ENCODE data around the gene RNF220. TPM values are rescaled to one million over a fixed set of nuclear protein-coding genes. Genes with fewer than 3 reads are reported as not detected.
A peak's percentile ranks its signal among the peaks of the same experiment; 100 is the strongest.

Gene RNF220
- polyA plus RNA-seq, 4 donors = 52.6 to 86.1 (median 74.9) TPM

- FAIRE-seq (no peak), DNase-seq (no peak)
- Histone ChIP-seq H3K27me3 (ENCODE audit: control insufficient read depth in 3 of 3, insufficient read depth in 3 of 3, low read length in 3 of 3) (peaks cover 5 to 97% (median 67%) of the 10 kb centered on the region in 3 donors), H3K27ac (ENCODE audit: low read depth in 1 of 3, low read length in 2 of 3) (no peak overlapping the region), H3K36me3 (ENCODE audit: control insufficient read depth in 3 of 3, insufficient read depth in 2 of 3, low read depth in 1 of 3, low read length in 3 of 3) (no peaks in the 10 kb centered on the region), H3K4me1 (ENCODE audit: control insufficient read depth in 3 of 3, insufficient read depth in 2 of 3, low read depth in 1 of 3, low read length in 2 of 3) (peaks cover 0 to 8% (median 0%) of the 10 kb centered on the region in 3 donors), H3K9me3 (ENCODE audit: control insufficient read depth in 2 of 2, insufficient read depth in 1 of 2, low read depth in 1 of 2, low read length in 1 of 2) (no peaks in the 10 kb centered on the region), H3K4me3 (ENCODE audit: low read depth in 1 of 3, low read length in 3 of 3) (no peak overlapping the region)
- 79 to 86% (median 83%) methylated on average over 10 of the region's 10 CpGs for WGBS, 3 donors
These were observed 6.8 kb downstream of the RNF220 start for GRCh38 chr1:44411861-44412260.

GRCh38 chr1:44412601-44413000, 7.5 kb downstream of the RNF220 start:
- Histone ChIP-seq H3K9me3 (ENCODE audit: control insufficient read depth in 2 of 2, insufficient read depth in 1 of 2, low read depth in 1 of 2, low read length in 1 of 2) (no peaks in the 10 kb centered on the region), H3K4me1 (ENCODE audit: control insufficient read depth in 3 of 3, insufficient read depth in 2 of 3, low read depth in 1 of 3, low read length in 2 of 3) (peaks cover 0 to 10% (median 3%) of the 10 kb centered on the region in 3 donors), H3K27ac (ENCODE audit: low read depth in 1 of 3, low read length in 2 of 3) (no peak overlapping the region), H3K4me3 (ENCODE audit: low read depth in 1 of 3, low read length in 3 of 3) (no peak overlapping the region), H3K27me3 (ENCODE audit: control insufficient read depth in 3 of 3, insufficient read depth in 3 of 3, low read length in 3 of 3) (peaks cover 10 to 98% (median 64%) of the 10 kb centered on the region in 3 donors), H3K36me3 (ENCODE audit: control insufficient read depth in 3 of 3, insufficient read depth in 2 of 3, low read depth in 1 of 3, low read length in 3 of 3) (no peaks in the 10 kb centered on the region)
- FAIRE-seq (no peak), DNase-seq (no peak)
- 54 to 66% (median 54%) methylated on average over 7 of the region's 7 CpGs for WGBS, 3 donors

DNA sequence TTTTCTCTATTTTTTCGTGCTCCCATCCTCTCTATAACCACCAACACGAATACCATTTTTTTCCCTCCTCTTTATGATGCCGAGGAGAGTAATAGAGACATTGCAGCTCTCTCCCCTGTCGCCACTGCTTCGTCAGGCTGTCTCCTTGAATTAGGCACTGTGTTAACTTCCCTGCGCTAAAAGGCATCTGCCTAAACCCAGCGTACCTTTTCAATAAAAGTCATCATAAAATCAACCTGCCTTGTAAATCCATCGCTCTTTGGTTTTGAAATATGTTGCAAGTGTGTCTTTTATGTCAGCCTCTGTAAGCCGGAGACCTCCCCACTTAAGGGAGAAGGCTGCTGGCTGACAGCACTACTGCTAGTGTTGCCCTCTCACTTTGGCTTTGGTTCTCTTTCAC, 8.7 kb downstream of the RNF220 start:
- H3K27ac ChIP-seq (ENCODE audit: low read depth in 1 of 3, low read length in 2 of 3) = no peak overlapping the region

GRCh38 chr1:44415013-44415412, 10.0 kb downstream of the RNF220 start:
- no peak overlapping the region for H3K27ac ChIP-seq (ENCODE audit: low read depth in 1 of 3, low read length in 2 of 3)
- no peaks in the 10 kb centered on the region for H3K36me3 ChIP-seq (ENCODE audit: control insufficient read depth in 3 of 3, insufficient read depth in 2 of 3, low read depth in 1 of 3, low read length in 3 of 3)
- 42 to 48% (median 45%) methylated on average over 9 of the region's 9 CpGs for WGBS, 3 donors
- no peak overlapping the region for H3K4me3 ChIP-seq (ENCODE audit: low read depth in 1 of 3, low read length in 3 of 3)
- peaks cover 0 to 7% (median 4%) of the 10 kb centered on the region in 3 donors for H3K4me1 ChIP-seq (ENCODE audit: control insufficient read depth in 3 of 3, insufficient read depth in 2 of 3, low read depth in 1 of 3, low read length in 2 of 3)
- H3K9me3 ChIP-seq (ENCODE audit: control insufficient read depth in 2 of 2, insufficient read depth in 1 of 2, low read depth in 1 of 2, low read length in 1 of 2) = no peaks in the 10 kb centered on the region
- H3K27me3 ChIP-seq (ENCODE audit: control insufficient read depth in 3 of 3, insufficient read depth in 3 of 3, low read length in 3 of 3) = peaks cover 16 to 92% (median 57%) of the 10 kb centered on the region in 3 donors
- FAIRE-seq (no peak), DNase-seq (no peak)

More for the DNA sequence above, 8.7 kb downstream of the RNF220 start:
- Histone ChIP-seq H3K4me1 (ENCODE audit: control insufficient read depth in 3 of 3, insufficient read depth in 2 of 3, low read depth in 1 of 3, low read length in 2 of 3) (peaks cover 0 to 7% (median 4%) of the 10 kb centered on the region in 3 donors), H3K9me3 (ENCODE audit: control insufficient read depth in 2 of 2, insufficient read depth in 1 of 2, low read depth in 1 of 2, low read length in 1 of 2) (no peaks in the 10 kb centered on the region), H3K27me3 (ENCODE audit: control insufficient read depth in 3 of 3, insufficient read depth in 3 of 3, low read length in 3 of 3) (peaks cover 16 to 96% (median 58%) of the 10 kb centered on the region in 3 donors), H3K36me3 (ENCODE audit: control insufficient read depth in 3 of 3, insufficient read depth in 2 of 3, low read depth in 1 of 3, low read length in 3 of 3) (no peaks in the 10 kb centered on the region), H3K4me3 (ENCODE audit: low read depth in 1 of 3, low read length in 3 of 3) (no peak overlapping the region)
- 70 to 80% (median 72%) methylated on average over 9 of the region's 9 CpGs for WGBS, 3 donors
- no peak for FAIRE-seq
- no peak for DNase-seq

DNA sequence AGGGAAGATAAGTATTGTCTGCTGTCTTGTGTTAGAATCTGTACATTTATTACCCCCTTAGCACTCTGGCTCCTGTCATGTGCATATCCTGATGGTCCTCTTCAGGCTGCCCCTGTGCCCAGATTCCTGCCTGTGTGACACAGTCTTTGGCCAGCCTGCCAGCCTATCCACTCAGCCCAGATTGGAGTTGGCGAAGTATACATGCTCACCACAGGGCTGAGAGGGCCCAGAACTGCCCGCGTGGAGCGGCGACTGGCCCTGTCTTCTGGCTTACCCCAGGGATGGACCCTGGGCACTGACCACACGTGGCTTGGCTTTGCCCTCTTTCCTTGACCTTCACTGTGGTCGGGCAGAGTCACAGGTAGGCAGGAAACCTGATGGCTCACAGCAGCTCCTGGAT, 11.4 kb downstream of the RNF220 start:
- FAIRE-seq (no peak), DNase-seq (no peak)
- no peak overlapping the region for H3K4me3 ChIP-seq (ENCODE audit: low read depth in 1 of 3, low read length in 3 of 3)
- H3K27ac ChIP-seq (ENCODE audit: low read depth in 1 of 3, low read length in 2 of 3) = no peak overlapping the region
- H3K4me1 ChIP-seq (ENCODE audit: control insufficient read depth in 3 of 3, insufficient read depth in 2 of 3, low read depth in 1 of 3, low read length in 2 of 3) = peaks cover 0 to 7% (median 4%) of the 10 kb centered on the region in 3 donors
- WGBS, 3 donors = 80 to 88% (median 86%) methylated on average over 7 of the region's 7 CpGs
- no peaks in the 10 kb centered on the region for H3K36me3 ChIP-seq (ENCODE audit: control insufficient read depth in 3 of 3, insufficient read depth in 2 of 3, low read depth in 1 of 3, low read length in 3 of 3)
- peaks cover 21 to 93% (median 57%) of the 10 kb centered on the region in 3 donors for H3K27me3 ChIP-seq (ENCODE audit: control insufficient read depth in 3 of 3, insufficient read depth in 3 of 3, low read length in 3 of 3)
- H3K9me3 ChIP-seq (ENCODE audit: control insufficient read depth in 2 of 2, insufficient read depth in 1 of 2, low read depth in 1 of 2, low read length in 1 of 2) = no peaks in the 10 kb centered on the region

DNA sequence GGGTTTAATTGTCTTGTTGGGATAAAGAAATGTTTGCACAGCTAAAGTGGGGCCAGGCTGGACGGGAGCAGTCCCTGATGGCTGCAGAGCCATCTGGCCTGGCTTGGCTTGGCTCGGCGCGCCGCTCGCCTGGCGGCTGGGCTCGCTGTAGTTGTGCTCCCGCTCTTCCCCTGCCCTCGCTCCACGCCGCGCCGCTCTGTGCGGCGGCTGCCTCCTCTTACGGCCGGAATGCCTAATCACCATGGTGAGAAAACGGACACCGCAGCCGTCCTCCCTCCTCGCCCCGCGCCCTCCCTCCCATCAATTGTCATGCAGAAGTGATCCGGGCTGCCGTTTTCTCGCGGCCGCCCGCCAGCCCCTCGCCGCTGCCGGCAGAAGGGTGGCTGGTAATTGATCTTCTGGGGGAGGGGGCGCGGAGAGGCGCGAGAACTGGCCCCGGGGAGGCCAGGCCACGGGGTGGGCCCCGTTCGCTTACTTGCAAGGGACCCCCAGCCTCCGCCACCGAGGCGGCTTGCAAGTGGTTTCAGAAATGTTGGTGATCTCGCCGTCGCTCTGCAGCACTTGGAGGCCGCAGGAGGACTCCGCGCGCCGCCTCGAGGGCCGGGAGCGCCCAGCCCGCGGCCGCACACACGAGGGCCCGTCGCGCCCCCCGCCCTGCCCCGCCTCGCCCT, 12.4 kb downstream of the RNF220 start:
- peak overlapping the region in 1 of 3 donors; percentile 25 for H3K4me3 ChIP-seq (ENCODE audit: low read depth in 1 of 3, low read length in 3 of 3)
- 0 to 4% (median 2%) methylated on average over 49 to 65 of the region's 65 CpGs for WGBS, 3 donors
- DNase-seq = peak in 1 of 2 donors; percentile 41
- no peak overlapping the region for H3K27ac ChIP-seq (ENCODE audit: low read depth in 1 of 3, low read length in 2 of 3)
- no peaks in the 10 kb centered on the region for H3K9me3 ChIP-seq (ENCODE audit: control insufficient read depth in 2 of 2, insufficient read depth in 1 of 2, low read depth in 1 of 2, low read length in 1 of 2)
- no peak for FAIRE-seq
- H3K27me3 ChIP-seq (ENCODE audit: control insufficient read depth in 3 of 3, insufficient read depth in 3 of 3, low read length in 3 of 3) = peaks cover 21 to 93% (median 47%) of the 10 kb centered on the region in 3 donors
- H3K36me3 ChIP-seq (ENCODE audit: control insufficient read depth in 3 of 3, insufficient read depth in 2 of 3, low read depth in 1 of 3, low read length in 3 of 3) = no peaks in the 10 kb centered on the region
- peaks cover 0 to 7% (median 4%) of the 10 kb centered on the region in 3 donors for H3K4me1 ChIP-seq (ENCODE audit: control insufficient read depth in 3 of 3, insufficient read depth in 2 of 3, low read depth in 1 of 3, low read length in 2 of 3)

DNA sequence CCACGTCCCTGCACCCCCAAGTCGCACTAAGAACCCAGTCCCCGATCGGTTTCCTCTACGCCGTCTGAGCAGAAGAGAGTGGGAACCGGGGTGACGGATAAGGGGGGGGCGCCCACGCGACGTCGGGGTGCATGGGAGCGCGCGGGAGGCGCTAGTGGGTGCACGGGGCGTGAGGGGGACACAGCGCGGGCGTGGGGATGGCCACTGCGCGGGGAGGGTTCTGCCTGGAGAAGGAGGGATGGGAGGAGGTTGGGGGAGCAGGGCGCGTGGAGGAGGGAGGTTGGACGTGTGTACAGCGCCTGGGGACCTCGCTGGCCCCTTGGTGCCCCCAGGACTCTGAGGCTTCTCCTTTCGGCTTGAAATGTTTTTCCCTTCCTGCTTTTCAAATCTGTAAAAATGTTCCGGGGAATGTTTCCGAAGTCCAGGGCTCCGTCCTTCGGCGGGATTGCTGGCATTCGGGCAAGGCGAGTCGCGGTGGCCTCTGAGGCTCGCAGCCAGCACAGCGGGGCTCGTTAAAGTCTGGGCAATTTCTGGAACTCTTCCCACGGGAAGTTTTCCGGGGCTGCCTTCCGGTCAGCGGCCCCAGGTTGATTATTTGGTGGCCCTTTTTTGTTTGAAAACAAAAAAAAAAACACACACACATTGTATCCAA, 13.1 kb downstream of the RNF220 start:
- Histone ChIP-seq H3K4me1 (ENCODE audit: control insufficient read depth in 3 of 3, insufficient read depth in 2 of 3, low read depth in 1 of 3, low read length in 2 of 3) (peaks cover 0 to 7% (median 4%) of the 10 kb centered on the region in 3 donors), H3K4me3 (ENCODE audit: low read depth in 1 of 3, low read length in 3 of 3) (peak overlapping the region in 1 of 3 donors; percentile 25), H3K27ac (ENCODE audit: low read depth in 1 of 3, low read length in 2 of 3) (no peak overlapping the region), H3K27me3 (ENCODE audit: control insufficient read depth in 3 of 3, insufficient read depth in 3 of 3, low read length in 3 of 3) (peaks cover 21 to 93% (median 43%) of the 10 kb centered on the region in 3 donors), H3K9me3 (ENCODE audit: control insufficient read depth in 2 of 2, insufficient read depth in 1 of 2, low read depth in 1 of 2, low read length in 1 of 2) (no peaks in the 10 kb centered on the region), H3K36me3 (ENCODE audit: control insufficient read depth in 3 of 3, insufficient read depth in 2 of 3, low read depth in 1 of 3, low read length in 3 of 3) (no peaks in the 10 kb centered on the region)
- no peak for FAIRE-seq
- WGBS, 3 donors = 3 to 6% (median 3%) methylated on average over 45 to 46 of the region's 46 CpGs
- peak in 1 of 2 donors; percentile 29 for DNase-seq

DNA sequence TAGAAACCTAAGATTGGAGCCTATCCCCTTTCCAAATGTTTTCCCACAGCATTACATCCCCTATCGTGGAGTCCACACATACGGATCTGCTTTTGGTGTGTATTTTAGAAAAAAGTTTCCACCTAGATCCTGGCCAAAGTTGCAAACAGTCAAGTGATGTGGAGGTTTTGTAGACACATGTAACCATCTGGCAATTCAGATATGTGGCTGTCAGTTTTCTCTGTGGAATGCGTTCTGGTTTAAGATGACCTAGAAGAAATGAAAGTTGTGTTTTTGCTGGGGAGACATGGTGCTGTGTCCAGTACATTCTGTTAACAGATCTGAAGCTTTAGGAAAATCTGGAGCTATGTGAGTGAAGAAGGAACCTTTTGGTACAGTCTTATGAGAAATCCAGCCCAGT, 14.8 kb downstream of the RNF220 start:
- DNase-seq = no peak
- WGBS, 3 donors = 63 to 76% (median 67%) methylated on average over 3 of the region's 3 CpGs
- no peak overlapping the region for H3K4me3 ChIP-seq (ENCODE audit: low read depth in 1 of 3, low read length in 3 of 3)
- H3K27me3 ChIP-seq (ENCODE audit: control insufficient read depth in 3 of 3, insufficient read depth in 3 of 3, low read length in 3 of 3) = peaks cover 15 to 86% (median 30%) of the 10 kb centered on the region in 3 donors
- H3K36me3 ChIP-seq (ENCODE audit: control insufficient read depth in 3 of 3, insufficient read depth in 2 of 3, low read depth in 1 of 3, low read length in 3 of 3) = no peaks in the 10 kb centered on the region
- no peaks in the 10 kb centered on the region for H3K9me3 ChIP-seq (ENCODE audit: control insufficient read depth in 2 of 2, insufficient read depth in 1 of 2, low read depth in 1 of 2, low read length in 1 of 2)
- no peak for FAIRE-seq
- H3K27ac ChIP-seq (ENCODE audit: low read depth in 1 of 3, low read length in 2 of 3) = no peak overlapping the region
- H3K4me1 ChIP-seq (ENCODE audit: control insufficient read depth in 3 of 3, insufficient read depth in 2 of 3, low read depth in 1 of 3, low read length in 2 of 3) = peaks cover 0 to 7% (median 4%) of the 10 kb centered on the region in 3 donors
